Skeletal muscle satellite cell (primary cell): ENCODE data around the gene LPP.

Experiments
- H3K27me3 ChIP-seq: 2 replicates; pipeline ENCODE4 v1.7.0; 2013; ENCODE audit warnings: low read length; ENCODE audit not compliant: control insufficient read depth, insufficient read depth
- H3K36me3 ChIP-seq: 2 replicates; pipeline ENCODE4 v1.7.0; 2013; ENCODE audit warnings: mild to moderate bottlenecking, control low read depth, low read length; ENCODE audit not compliant: insufficient read depth
- H3K4me1 ChIP-seq: 2 replicates; pipeline ENCODE4 v1.7.0; 2013; ENCODE audit warnings: low read length; ENCODE audit not compliant: control insufficient read depth, insufficient read depth
- H3K4me2 ChIP-seq: 2 replicates; pipeline ENCODE4 v1.7.0; 2013; ENCODE audit warnings: mild to moderate bottlenecking, low read length
- H3K4me3 ChIP-seq: 2 replicates; pipeline ENCODE4 v1.7.0; 2013; ENCODE audit warnings: low read length
- H3K9ac ChIP-seq: 2 replicates; pipeline ENCODE4 v1.7.0; 2013; ENCODE audit warnings: mild to moderate bottlenecking, low read depth, low read length, moderate library complexity
- H3K9me3 ChIP-seq: replicated peaks from 2 replicates; pipeline ENCODE4 v1.7.0; 2013; ENCODE audit warnings: mild to moderate bottlenecking, control low read depth, low read length

Gene LPP

DNA sequence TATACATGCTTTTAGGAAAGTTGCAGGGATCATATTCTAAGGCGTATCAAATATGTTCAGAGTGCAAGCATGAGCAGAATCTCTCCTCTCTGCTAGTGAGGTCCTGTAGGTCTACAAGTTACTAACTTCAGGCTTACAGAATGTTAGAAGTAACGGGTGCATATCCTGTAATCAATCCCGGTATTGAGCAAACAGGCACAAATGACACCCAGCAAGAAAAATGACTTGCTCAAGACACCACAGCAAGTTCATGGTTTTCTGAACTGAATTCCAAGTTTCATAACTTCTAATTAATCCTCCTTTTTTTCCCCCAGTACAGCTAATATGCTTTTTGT lies 663.9 kb downstream of the LPP start:
- Histone ChIP-seq H3K9ac (no peak overlapping the region), H3K27me3 (no peaks in the 10 kb centered on the region), H3K4me1 (peaks cover 10% of the 10 kb centered on the region), H3K4me2 (no peak overlapping the region), H3K4me3 (no peak overlapping the region), H3K9me3 (no peaks in the 10 kb centered on the region), H3K36me3 (no peaks in the 10 kb centered on the region)

DNA sequence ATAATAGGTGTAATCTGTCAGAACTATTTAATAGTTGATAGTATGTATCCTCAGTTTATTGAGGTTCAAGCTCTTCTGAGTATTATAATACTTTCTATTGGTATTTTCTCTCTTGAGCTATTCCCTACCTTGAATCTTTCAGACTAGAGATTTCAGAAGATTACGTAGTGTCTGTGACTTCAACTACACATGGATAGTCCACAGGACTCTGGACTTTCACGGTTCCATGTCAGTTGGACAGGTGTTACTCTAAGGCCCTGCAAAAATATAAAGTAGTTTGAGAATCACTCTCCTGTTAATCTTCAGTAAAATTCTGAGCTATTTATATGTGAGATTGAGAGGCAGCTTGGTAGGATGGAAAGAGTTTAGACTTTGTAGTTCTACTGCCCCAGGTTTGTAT lies 664.3 kb downstream of the LPP start:
- peaks cover 10% of the 10 kb centered on the region for H3K4me1 ChIP-seq
- no peaks in the 10 kb centered on the region for H3K9me3 ChIP-seq
- no peaks in the 10 kb centered on the region for H3K36me3 ChIP-seq
- H3K9ac ChIP-seq, result no peak overlapping the region
- H3K4me2 ChIP-seq, result no peak overlapping the region
- no peaks in the 10 kb centered on the region for H3K27me3 ChIP-seq
- H3K4me3 ChIP-seq, result no peak overlapping the region

DNA sequence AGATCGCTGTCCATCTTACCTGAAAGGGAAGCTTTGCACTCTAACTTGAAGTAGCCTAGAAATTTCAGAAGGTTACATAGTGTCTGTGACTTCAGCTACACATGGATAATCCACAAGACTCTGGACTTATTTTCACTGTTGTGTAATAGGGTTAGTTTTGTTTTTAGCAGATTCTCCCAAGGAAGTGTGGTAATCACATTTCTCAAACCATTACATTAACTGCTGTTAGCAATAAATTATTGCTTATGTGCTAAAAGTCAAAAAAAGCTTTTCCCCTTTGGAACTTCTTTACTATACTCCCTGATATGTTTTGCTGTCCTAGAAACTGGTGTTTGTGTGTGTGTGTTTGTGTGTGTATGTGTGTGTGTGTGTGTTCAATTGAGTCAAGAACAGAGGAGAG lies 666.0 kb downstream of the LPP start:
- H3K9me3 ChIP-seq, result no peaks in the 10 kb centered on the region
- peaks cover 10% of the 10 kb centered on the region for H3K4me1 ChIP-seq
- no peak overlapping the region for H3K4me2 ChIP-seq
- no peaks in the 10 kb centered on the region for H3K27me3 ChIP-seq
- no peak overlapping the region for H3K9ac ChIP-seq
- H3K36me3 ChIP-seq, result no peaks in the 10 kb centered on the region
- H3K4me3 ChIP-seq, result no peak overlapping the region

DNA sequence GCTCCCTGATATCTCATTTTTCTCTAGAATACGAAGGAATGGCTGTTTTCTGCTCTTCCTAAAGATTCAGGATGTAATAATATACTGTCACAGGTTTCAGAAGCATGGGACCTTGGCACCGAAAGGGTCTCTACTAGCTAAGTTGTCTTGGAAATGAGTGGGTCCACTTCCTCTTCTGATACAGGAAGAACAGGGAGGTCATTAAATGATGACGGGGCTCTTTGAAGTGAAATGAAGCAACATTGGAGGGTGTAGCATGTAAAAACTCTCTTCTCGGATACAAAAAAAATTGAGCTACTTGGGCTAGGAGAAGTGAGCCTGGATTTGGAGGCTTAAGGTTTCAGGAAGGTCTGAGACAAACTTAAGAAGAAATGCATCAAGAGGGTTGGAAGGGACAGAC lies 668.0 kb downstream of the LPP start:
- no peaks in the 10 kb centered on the region for H3K36me3 ChIP-seq
- no peaks in the 10 kb centered on the region for H3K27me3 ChIP-seq
- peaks cover 10% of the 10 kb centered on the region for H3K4me1 ChIP-seq
- H3K4me3 ChIP-seq, result no peak overlapping the region
- no peak overlapping the region for H3K9ac ChIP-seq
- H3K4me2 ChIP-seq, result no peak overlapping the region
- H3K9me3 ChIP-seq, result no peaks in the 10 kb centered on the region

DNA sequence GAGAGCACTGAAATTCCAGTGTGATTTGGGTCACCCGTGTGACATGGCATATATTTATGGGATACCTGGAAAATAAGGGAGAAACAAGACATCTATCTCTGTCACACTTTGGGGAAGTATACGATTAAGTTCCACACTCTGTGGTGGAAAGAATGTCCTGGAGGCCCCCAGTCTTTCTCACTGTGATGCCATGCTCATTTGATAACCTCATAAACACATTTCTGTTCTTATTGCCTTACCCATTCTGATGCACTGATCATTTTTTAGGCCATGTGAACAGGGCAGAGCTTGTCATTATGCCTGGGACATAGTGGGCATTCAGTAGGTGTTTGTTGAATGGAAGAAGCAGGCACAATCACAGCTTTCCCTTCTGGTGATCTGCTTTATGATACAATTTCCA lies 668.5 kb downstream of the LPP start:
- Histone ChIP-seq H3K9me3 (no peaks in the 10 kb centered on the region), H3K4me1 (peaks cover 14% of the 10 kb centered on the region), H3K4me3 (no peak overlapping the region), H3K27me3 (no peaks in the 10 kb centered on the region), H3K9ac (no peak overlapping the region), H3K4me2 (no peak overlapping the region), H3K36me3 (no peaks in the 10 kb centered on the region)

DNA sequence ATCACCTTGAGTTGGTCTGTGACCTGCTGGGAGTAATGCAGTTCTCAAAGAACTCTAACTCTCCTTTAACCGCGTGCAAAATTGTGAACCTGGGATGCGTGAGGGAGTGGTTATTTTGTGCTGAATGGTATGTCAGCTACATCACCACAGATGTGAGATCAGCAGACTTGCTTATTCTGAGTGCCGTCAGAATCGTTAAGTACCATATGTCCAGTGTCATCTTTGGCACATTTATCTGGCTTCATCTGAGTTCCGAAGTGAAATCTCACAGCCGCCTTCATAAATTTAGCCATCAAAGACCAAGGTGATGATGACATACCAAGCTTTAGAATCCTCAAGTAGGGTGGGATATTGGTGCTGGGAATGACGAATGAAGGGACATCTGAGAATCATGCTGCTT lies 670.6 kb downstream of the LPP start:
- Histone ChIP-seq H3K9me3 (no peaks in the 10 kb centered on the region), H3K27me3 (no peaks in the 10 kb centered on the region), H3K36me3 (no peaks in the 10 kb centered on the region), H3K4me3 (no peak overlapping the region), H3K4me1 (peaks cover 13% of the 10 kb centered on the region), H3K9ac (no peak overlapping the region), H3K4me2 (no peak overlapping the region)

DNA sequence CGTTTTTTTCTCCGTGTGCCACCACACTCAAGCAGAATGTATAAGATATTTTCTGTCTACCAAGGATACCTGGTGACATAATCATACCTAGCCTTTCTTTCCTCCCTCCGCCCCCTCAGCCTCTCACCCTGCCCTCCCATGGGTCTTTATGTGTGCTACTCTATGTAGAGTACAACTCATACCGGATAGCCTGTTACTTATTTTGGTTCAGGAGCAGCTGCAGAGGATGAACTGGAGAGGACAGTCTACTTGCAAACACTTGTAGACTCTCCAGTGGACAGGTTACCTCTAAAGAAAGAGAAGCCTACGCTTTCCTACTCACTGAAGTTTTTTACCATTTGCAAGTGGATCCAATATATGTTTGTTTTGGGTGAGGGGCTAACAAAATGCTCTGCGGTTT lies 671.9 kb downstream of the LPP start:
- H3K9me3 ChIP-seq, result no peaks in the 10 kb centered on the region
- H3K36me3 ChIP-seq, result no peaks in the 10 kb centered on the region
- H3K27me3 ChIP-seq, result no peaks in the 10 kb centered on the region
- no peak overlapping the region for H3K9ac ChIP-seq
- H3K4me1 ChIP-seq, result peaks cover 6% of the 10 kb centered on the region
- H3K4me3 ChIP-seq, result no peak overlapping the region
- H3K4me2 ChIP-seq, result no peak overlapping the region

DNA sequence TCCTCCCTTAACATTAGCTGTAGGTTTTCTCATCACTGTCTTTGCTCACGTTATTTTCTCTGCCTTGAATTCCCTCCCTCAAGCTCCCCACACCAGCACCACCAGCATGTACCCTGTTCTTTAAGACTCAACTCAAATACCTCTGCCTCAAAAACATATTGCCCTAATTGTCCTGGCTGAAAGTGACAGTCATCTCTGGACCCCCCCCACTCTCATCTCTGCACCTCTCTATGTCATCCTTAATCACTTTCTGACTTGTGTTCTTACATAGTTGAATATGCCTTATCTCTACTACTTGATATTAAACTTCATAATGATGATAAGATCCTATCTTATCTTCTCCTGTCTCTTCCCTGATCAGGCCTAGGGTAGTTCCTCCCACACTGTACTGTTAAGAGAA lies 672.6 kb downstream of the LPP start:
- H3K9me3 ChIP-seq, result no peaks in the 10 kb centered on the region
- no peak overlapping the region for H3K9ac ChIP-seq
- H3K4me3 ChIP-seq, result no peak overlapping the region
- H3K36me3 ChIP-seq, result no peaks in the 10 kb centered on the region
- peaks cover 6% of the 10 kb centered on the region for H3K4me1 ChIP-seq
- H3K4me2 ChIP-seq, result no peak overlapping the region
- H3K27me3 ChIP-seq, result no peaks in the 10 kb centered on the region

DNA sequence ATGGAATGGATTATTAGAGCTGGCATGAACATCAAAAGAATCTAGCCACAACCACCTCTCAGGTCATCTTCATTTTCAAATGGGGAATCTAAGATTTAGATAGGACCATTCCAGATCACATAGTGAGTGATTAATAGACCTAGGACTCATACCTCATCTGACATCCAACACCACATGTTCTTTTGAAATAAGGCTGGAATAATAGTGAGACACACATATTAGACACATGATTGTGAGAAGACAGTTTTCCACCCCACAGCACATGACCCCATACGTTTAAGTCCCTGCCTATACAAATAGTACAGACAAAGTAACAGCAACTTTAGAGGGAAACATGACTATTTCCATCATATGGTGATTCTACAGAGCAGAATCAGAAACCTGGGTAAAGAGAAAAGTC lies 673.1 kb downstream of the LPP start:
- Histone ChIP-seq H3K9me3 (no peaks in the 10 kb centered on the region), H3K4me3 (no peak overlapping the region), H3K9ac (no peak overlapping the region), H3K4me1 (peaks cover 6% of the 10 kb centered on the region), H3K36me3 (no peaks in the 10 kb centered on the region), H3K4me2 (no peak overlapping the region), H3K27me3 (no peaks in the 10 kb centered on the region)

DNA sequence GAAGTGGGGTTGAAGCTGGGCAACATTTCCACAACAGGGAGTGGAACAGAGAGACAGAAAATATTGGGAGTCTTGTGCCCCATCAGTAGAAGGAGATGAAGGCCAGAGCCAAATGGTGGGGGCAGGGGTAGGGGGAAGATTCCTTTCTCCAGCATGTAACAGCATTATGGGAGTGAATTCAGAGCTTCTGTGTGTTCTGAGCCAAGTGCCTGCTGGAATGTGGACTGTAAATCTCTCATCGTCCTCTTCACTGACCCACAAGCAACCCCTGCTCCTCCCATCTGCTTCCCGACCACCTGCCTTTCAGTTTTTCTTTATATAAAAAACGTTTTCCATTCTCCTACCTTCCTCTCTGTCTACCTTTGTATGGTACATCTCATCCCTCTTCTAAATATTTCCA lies 673.6 kb downstream of the LPP start:
- H3K4me2 ChIP-seq, result no peak overlapping the region
- H3K9me3 ChIP-seq, result no peaks in the 10 kb centered on the region
- no peaks in the 10 kb centered on the region for H3K36me3 ChIP-seq
- no peak overlapping the region for H3K4me3 ChIP-seq
- no peaks in the 10 kb centered on the region for H3K27me3 ChIP-seq
- H3K4me1 ChIP-seq, result peaks cover 6% of the 10 kb centered on the region
- no peak overlapping the region for H3K9ac ChIP-seq

DNA sequence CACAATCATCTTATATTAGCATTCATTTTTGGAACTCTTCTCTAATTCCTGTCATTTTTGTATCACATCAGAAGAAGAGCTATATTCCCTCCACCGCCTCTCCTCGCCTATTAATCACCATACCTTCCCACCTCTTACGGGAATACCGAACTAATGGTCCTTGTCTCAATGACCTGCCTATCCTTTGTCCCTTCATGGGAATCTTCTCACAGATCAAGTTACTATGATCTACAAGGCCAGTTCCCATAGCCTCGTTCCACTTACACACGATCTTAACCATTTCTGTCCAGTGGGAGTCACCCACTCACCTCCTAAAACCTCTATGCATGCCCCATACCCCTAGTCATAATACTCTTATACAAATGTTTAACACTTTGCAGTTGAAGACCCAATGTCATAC lies 675.2 kb downstream of the LPP start:
- no peaks in the 10 kb centered on the region for H3K27me3 ChIP-seq
- H3K4me1 ChIP-seq, result peaks cover 6% of the 10 kb centered on the region
- no peak overlapping the region for H3K4me2 ChIP-seq
- no peak overlapping the region for H3K4me3 ChIP-seq
- H3K36me3 ChIP-seq, result no peaks in the 10 kb centered on the region
- no peak overlapping the region for H3K9ac ChIP-seq
- H3K9me3 ChIP-seq, result no peaks in the 10 kb centered on the region

DNA sequence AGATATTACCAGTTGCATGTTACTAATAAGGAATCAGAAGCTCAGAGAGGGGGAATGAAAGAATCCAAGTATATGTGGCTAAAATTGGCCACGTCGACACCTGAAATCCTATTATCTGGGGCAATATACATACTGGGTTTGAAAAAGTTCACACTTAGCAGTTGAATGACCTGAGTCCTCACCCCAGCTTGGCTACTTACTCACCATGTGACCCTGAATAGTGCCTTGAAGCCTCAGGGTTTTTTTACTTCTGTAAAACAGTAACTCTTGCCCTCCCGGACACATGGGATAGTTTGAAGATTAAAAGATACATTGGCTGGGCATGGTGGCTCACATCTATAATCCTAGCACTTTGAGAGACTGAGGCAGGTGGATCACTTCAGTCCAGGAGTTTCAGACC lies 675.6 kb downstream of the LPP start:
- no peaks in the 10 kb centered on the region for H3K9me3 ChIP-seq
- no peaks in the 10 kb centered on the region for H3K27me3 ChIP-seq
- H3K9ac ChIP-seq, result no peak overlapping the region
- H3K4me1 ChIP-seq, result peaks cover 6% of the 10 kb centered on the region
- H3K4me3 ChIP-seq, result no peak overlapping the region
- no peaks in the 10 kb centered on the region for H3K36me3 ChIP-seq
- H3K4me2 ChIP-seq, result no peak overlapping the region

DNA sequence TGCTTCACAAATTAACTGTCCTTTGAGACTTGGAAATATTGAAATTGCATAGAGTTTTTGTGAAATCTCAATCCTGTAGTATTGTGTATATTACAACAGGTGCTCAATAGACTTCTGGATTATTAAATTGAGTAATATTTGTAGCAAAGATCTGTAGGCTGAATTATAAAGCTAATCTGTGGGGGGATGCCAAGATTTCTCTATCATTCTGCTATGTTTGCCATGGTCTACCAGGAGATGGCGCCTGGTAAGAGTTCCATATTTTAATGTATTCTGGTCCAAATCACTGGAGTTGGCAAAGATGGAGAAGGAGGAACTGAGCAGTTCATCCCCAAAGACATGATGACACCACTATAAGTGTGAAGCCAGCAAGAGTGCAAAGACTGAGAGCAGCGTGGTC lies 676.9 kb downstream of the LPP start:
- no peak overlapping the region for H3K4me3 ChIP-seq
- H3K9me3 ChIP-seq, result no peaks in the 10 kb centered on the region
- no peaks in the 10 kb centered on the region for H3K27me3 ChIP-seq
- no peaks in the 10 kb centered on the region for H3K36me3 ChIP-seq
- no peak overlapping the region for H3K4me2 ChIP-seq
- H3K4me1 ChIP-seq, result peaks cover 6% of the 10 kb centered on the region
- no peak overlapping the region for H3K9ac ChIP-seq
